HG03108 (cell line): ENCODE data around the gene CLEC16A.
A peak's percentile ranks its signal among the peaks of the same experiment; 100 is the strongest.
"Not testable (repeated sequence)": the region's sequence is repeated elsewhere in the genome, so short reads cannot be mapped to it uniquely, and the experiment has no call there.

Source experiments
- ATAC-seq: cut with Tn5 transposase; IDR thresholded peaks from one replicate; pipeline ENCODE4 v1.9.1; 2021; ENCODE audit warnings: moderate library complexity; ENCODE audit not compliant: unreplicated experiment

The CLEC16A gene

DNA sequence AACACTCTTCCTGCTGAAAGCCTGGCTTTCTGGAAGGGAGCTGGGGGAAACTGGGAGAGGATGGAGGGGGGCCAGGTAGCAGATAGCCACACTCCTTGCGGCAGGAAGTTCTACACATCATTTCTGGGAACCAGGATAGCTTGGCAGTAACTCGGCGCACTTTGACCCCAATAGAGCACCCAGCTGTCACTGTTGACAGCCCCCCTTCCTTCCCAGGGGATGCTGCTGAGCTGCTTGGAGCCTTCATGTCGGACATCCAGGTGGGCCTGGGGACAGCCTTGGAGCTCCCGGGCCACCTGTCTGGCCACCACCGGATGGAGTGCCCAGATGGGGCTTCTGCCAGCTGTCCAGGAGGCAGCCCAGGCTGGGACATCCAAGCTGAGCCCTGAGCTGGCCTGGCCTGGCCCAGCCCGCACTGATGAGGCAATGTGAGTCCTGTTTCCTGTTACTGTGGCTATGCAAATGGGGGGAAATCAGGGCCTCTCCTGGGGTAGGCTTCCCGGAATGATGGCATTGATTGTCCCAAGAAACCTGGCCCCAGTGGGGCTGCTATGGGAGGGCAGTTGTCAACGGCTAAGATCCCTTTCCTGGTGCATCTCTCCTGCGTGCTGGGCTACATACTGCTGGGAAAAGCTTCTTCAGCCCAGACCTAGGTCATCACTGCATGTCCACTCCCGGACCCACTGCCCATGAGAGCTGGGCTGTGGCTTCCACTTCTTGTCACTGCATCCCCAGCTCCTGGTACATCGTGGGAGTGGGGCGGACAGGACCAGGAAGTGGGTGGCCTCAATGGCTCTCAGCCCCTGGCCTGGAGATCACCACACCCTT lies 261.6 kb downstream of the CLEC16A start:
- no peak for ATAC-seq

DNA sequence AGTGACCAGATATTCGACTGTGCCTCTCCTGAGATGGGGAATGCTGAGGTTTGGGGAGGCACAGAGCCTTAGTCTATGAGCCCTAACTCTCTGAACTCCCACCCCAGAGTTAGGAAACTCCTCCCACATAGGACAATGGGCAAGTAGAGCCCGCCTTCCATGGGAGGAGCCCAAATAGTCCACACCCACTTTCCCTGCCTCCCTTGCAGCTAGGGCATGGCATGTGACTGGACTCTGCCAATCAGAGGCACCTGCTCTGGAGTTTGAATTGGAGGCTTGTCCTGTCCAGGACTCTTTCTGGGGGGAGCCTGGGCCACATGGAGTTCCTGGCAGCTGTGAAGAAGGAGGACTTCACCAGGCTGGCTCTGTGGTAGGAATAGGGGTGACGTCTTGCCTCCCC lies 263.3 kb downstream of the CLEC16A start:
- no peak for ATAC-seq

DNA sequence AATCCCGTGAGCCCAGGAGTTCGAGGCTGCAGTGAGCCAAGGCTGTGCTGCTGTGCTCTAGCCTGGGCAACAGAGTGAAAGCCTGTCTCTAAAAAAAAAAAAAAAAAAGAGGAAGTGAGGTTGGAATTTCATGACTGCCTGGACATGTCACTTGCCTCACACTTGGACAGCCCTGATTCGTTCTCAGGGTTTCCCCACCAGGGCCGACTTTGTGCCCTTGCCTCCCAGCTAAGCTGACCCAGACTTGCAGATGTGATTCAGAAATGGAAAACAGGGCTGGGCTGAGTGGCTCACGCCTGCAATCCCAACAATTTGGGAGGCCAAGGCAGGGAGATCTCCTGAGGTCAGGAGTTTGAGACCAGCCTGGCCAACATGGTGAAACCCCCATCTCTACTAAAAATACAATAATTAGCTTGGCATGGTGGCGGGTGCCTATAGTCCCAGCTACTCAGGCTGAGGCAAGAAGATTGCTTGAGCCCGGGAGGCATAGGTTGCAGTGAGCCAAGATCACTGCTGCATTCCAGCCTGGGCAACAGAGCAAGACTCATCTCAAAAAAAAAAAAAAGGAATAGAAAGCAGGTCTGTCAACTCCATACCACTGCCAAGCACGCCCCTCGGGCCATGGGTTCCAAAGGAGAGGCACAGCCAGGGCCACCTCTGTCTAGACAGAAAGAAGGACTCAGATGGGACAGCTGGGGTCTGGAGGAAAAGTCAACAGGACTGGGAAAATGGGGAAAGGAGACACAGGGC lies 264.7 kb downstream of the CLEC16A start:
- ATAC-seq = no peak

DNA sequence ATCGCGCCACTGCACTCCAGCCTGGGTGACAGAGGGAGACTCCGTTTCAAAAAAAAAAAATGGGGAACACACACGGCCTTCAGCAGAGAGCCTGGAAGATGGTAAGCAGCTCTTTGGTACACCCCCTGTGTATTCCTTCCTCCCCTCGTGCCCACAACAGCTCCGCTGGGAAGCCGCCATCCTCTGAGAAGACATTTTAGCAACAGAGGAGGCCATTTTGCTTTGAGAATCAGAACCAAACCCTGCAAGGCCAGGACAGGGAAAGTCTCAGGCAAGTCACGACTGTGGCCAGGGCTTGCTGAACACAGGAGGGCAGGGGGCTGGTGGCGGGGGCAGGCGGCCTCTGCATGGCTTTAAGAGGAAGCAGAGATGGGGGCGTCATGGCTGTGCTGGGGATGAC lies 265.9 kb downstream of the CLEC16A start:
- ATAC-seq = no peak

DNA sequence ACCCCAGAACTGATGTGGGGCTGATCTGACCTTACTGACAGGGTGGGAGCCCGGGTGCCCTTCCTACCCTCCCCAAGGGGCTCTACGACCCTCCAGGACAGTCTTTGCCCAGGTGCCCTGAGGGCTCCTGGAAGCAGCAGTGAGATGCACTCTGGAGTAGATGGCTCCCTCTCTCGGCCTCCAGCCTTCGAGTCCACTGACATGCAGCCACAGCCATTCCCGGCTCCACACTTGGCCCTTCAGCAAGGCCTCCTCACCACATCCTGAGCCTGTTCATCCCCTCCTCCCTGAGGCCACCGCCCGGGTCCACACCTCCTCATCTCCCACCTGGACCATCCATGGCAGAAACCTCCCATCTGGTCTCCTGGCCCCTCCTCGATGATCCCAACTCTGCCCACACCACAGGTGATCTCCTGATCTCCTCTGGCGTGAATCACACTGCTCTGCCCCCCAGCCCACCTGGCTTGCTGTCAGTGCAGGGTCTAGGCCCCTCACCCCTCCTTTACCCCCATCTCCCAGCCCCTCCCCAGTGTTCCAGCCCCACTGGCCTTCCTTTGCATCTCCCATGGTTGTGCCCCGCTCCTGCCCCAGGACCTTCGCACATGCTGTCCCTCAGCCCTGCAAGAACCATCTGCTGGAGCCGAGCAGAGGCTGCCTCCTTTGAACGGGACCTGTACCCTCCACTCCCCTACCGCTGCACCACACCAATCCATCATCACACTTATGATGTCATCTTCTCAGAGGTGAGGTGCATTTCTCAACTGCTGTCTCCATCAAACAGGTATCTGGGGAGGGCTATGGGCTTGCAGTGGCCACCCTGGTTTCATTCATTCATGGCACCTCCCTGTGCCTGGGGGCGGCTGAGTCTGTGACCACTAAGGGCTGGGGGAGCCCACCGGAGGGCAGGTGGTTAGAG lies 267.0 kb downstream of the CLEC16A start:
- no peak for ATAC-seq

DNA sequence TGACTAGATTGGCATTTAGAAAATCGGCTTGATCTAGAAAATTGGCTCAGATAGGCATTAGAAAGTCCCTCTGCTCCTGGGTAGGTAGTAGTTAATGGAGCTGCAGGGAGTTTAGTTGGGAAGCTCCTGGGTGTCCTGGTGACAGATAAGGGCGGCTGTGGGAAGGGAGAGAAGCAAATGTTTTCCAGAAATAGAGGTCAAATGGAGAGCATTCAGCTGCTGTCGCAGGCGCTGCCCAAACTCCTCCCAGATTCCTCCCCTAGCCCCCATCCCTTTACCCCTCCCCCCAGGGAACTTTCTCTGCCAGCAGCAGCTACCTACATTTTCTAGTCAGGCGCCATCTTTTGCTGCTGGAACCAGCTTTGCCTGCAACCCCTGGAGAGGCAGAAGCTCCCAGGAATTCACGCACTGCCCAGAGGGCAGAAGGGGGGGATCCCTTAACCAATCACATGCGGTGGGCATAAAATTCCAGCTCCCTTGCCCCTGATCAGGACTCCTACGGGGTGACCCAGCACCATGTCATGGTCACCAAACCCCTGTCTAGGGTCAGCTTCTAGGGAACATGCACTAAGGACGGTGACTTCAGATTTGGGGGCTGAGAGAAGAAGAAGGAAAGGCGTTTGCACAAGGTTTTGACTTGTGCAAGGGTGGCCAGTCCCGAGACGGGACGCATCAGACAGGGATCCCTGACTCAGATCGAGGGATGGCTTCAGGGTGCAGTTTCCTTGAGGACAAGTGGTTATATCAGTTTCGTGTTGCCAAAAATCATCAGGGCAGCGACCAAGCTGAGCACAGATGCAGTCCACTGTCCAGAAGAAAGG lies 267.8 kb downstream of the CLEC16A start:
- no peak for ATAC-seq

DNA sequence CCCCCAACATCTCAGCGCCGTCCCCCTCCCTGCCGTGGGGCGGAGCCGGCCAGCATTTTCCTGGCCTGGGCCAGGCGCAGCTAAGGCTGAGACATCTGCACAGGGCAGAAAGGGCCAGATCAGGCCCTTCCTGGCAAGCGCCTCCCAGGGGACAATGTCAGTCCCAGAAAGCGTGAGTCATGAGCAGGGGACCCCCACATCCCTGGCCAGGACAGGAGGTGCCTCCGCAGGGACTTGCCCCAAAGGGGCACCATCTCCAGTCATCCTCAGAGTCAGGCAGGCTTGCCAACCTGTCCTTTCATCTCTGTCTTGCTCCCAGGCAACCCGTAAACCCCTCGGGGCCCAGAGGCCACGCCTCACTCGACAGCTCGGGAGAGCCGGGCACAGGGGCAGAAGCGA lies 268.4 kb downstream of the CLEC16A start:
- no peak for ATAC-seq

DNA sequence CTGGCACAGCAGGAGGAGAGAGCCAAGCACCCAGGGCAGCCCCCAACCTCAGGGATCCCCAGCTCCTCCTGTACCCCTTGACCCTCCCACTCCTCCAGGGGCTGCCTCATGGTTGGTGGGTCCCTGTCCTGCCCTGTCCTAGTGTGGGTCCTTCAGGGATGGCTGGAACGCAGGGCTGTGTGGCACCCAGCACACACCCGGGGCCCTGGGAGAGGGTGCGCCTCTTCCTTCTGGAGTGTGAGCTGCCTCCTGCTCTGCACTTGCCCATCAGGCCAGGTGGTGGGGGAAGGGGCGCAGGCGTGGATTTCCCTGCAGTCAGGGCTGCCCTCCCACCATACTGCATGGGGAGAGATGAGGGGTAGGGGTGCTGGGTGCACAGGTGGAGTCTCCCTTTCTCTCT lies 269.0 kb downstream of the CLEC16A start:
- ATAC-seq = no peak

DNA sequence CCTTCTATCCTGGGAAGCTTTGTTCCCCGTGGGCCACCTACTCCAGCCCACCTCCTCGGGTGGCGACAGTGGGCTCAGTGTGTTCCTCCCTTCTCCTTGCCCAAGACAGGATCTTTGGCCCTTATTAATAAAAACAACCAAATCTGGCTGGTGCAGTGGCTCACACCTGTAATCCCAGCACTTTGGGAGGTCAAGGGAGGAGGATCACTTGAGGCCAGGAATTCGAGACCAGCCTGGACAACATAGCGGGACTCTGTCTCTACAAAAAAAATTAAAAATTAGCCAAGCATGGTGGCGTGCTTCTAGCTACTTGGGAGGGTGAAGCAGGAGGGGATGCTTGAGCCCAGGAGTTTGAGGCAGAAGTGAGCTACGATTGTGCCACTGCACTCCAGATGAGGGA lies 269.4 kb downstream of the CLEC16A start:
- ATAC-seq = no peak

DNA sequence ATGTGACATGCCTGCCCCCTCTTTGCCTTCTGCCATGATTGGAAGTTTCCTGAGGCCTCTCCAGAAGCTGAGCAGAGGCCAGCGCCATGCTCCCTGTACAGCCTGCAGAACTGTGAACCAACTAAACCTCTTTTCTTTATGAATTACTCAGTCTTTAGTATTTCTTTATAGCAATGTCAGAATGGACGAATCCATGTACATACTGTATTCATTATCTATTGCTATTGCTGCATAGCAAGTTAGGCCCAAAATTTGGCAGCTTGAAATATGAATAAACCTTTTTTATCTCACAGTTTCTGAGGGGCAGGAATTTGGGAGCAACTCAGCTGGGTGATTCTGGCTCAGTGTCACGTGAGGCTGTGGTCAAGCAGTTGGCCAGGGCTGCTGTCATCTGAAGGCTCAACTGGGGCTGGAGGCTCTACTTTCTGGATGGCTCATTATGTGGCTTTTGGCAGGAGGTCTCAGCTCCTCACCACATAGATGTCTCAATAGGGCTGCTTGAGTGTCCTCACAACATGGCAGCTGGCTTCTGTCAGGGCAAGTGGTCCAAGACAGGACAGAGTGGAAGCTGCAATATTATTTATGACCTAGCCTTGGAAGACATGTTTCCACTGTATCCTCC lies 271.7 kb downstream of the CLEC16A start:
- ATAC-seq = no peak

DNA sequence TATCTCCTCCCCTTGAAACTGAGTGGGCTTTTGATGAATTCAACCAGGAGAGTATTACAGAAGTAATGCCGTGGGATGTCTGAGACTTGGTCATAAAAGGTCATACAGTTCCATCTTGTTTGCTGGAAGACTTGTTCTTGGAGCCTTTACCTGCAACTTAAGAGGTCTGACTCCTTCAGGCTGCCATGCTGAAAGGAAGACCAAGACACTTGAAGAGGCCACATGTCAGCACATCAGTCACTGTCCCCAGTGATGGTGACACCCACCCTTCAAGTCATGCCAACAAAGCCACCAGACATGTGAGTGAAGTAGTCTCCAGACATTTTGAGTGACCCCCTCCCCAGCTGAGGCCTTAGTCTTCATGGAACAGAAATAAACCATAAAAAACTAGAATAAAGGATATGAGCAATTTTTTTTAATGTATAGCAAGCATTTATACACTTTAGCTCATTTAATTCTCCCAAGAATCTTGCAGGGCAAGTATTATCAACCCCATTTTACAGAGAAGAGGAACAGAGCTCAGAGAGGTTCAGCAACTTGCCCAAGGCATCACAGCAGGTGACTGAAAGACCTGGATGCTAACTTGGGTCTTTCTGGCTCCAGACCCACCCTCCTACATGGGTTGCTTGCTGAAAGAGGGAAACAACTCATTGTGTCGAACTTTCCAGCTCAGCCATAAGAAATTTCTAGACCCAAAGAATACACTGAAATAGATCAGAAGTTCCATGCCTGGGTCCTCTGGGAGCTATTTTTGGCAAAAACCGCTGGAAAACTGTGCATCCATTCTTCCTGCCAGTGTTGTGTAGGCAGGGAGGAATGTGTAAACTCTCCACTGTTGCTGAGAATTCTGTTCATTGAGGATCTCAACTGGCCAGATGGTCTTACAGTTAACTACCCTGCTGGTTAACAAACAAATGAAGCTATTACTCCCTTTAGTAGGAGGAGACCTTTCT lies 273.6 kb downstream of the CLEC16A start:
- no peak for ATAC-seq

DNA sequence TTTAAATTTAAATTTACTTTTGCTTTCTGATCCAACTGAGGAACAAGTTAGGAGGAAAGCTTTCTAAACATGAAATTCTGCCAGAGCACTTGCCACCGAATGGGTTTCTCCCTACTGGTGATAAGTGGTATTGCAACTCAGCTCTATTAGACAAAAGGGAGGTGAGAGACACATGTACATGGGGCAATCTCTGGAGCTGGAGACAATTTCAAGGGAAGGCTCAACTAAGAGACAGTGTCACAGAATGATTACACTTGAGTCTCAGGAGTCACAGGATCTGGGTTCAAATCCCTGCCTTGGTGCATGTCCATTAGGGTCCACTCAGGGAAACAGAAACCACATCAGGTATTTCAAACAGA lies 274.2 kb downstream of the CLEC16A start:
- no peak for ATAC-seq

DNA sequence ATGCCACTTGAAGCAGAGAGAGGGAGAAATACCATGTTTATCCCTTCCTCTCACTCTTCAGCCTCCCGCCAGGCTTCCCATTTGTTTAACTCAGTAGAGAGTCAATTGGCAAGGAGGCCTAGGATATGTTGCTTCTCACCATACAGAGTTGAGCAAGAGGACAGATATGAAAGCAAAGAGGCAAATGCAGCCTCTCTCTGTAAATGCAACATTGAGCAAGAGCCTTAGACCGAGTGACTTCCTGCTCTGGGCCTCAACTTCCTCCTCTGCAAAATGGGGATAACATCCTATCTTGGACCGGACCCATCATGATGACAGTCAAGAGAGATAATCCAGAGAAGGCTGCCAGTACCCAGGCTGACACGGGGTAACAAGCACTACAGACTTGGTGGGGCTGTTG lies 274.8 kb downstream of the CLEC16A start:
- ATAC-seq = no peak

DNA sequence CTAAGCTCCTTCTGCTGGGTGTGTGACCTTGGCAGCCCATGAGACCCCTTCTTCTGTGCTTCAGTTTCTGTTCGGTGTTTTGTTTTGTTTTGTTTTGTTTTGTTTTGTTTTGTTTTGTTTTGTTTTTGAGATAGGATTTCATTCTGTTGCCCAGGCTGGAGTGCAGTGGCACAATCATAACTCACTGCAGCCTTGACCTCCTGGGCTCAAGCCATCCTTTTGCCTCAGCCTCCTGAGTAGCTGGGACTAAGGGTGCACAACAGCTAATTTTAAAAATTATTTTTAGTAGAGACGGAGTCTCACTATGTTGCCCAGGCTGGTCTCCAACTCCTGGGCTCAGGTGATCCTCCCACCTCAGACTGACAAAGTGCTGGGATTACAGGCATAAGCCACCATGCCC lies 276.1 kb downstream of the CLEC16A start:
- not testable (repeated sequence) for ATAC-seq

DNA sequence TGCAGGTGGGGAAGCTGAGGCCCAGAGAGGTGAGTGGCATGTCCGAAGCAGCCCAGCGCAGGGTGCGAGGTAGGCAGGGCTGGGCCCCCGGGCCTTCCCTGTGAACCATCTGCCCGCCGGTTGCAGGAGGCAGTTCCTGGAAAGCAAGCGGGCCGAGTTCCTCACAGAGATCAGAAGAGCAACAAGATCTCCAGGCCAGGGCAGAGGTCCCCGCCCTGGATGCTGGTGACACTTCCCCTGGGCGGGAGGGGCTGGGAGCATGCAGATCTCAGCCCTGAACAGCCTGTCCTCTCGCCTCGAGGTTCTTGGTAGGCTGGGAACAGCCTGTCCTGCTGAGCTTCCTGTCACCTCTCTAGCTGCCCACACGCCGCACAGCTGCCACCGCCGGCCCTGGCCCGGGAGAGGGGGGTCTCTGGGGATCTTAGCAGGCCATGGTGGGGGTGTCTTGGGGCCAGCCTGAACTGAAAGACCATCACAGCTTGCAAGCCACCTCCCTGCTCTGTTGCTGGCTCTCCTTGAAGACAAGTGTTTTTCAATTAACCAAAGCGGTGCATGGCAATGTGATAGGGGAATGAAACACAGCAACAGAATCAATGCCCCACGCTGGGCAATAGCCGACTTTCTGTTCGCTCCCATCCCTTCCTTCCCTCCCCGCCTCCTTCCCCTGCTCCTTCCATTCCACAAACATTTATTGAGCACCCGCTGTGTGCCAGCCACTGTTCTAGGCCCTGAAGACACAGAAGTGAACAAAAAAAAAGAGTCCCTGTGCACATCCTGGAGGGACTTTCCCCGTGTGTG lies 279.9 kb downstream of the CLEC16A start:
- ATAC-seq = peak; percentile 68

DNA sequence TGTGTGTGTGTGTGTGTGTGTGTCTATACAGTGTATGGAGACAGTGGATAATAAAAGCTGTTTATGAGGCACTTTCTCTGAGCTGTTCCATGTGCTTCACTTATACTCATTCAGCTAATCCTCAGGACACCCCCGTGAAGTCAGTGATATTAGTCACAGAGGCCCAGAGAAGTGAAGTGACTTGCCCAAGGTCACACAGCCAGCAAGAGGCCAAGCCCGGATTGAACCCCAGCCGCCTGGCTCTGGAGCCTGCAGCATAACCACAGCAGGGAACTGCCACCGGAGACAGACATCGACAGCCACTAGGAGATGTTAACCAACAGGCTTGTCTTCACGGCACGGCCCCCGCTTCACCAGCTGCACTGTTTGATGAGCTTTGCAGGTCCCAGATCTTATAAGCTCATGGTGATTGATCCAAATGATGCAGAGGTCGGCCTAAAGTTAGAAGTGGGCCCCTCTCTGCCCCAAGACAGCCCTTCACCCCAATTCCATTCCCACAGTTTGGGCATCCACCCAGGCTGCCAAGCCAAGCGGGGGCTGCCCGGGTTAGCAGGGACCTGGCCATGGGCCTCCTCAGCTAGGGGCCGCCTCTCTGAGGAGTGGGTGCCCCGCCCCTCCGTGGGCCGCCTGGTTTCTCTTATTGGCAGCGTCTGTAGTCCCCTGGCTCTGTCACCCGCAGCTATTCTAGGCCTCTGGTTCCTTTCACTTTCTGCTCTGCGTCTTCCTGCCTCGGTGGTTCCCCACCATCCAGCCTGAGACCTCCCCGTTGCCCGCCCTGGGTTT lies 280.7 kb downstream of the CLEC16A start:
- ATAC-seq = peak; percentile 84
